Measurements from ENCODE around the gene FDCSP. TPM values are rescaled to one million over a fixed set of nuclear protein-coding genes. Genes with fewer than 3 reads are reported as not detected.
A peak's percentile ranks its signal among the peaks of the same experiment; 100 is the strongest.

The FDCSP gene
- total and polyA plus RNA-seq, 2 of the 8 experiments (the other 6 are each of a cell fraction or from before 2014, with no cell fraction given), result not detected

- Histone ChIP-seq H3K27ac (ENCODE audit: low read depth, low read length) (no peak overlapping the region), H3K14ac (ENCODE audit: insufficient read length) (no peak overlapping the region), H3K9ac (replicated peaks in 1 of 4; ENCODE audit: extremely low read depth in 1 of 4, low read depth in 3 of 4, low read length in 3 of 4) (no peak overlapping the region), H3K36me3 (ENCODE audit: control insufficient read depth in 2 of 4, insufficient read depth in 4 of 4, low read length in 3 of 4) (no peaks in the 10 kb centered on the region), H2BK20ac (ENCODE audit: low read length) (no peak overlapping the region), H3K18ac (ENCODE audit: extremely low read depth, low read length) (no peak overlapping the region), H3K4me2 (ENCODE audit: insufficient read depth in 1 of 2, low read depth in 2 of 2, low read length in 2 of 2) (no peak overlapping the region), H4K5ac (ENCODE audit: insufficient read length, low read depth, low read length) (no peak overlapping the region), H2AFZ (ENCODE audit: low read length) (no peak overlapping the region), H4K91ac (replicated peaks; ENCODE audit: insufficient read length, low read length) (no peak overlapping the region), H2BK5ac (ENCODE audit: low read depth, low read length) (no peak overlapping the region), H3K79me2 (ENCODE audit: control insufficient read depth in 1 of 2, insufficient read depth in 2 of 2, low read length in 2 of 2) (no peaks in the 10 kb centered on the region), H3K9me3 (ENCODE audit: insufficient read depth in 2 of 2, low read depth in 1 of 2, low read length in 1 of 2) (no peaks in the 10 kb centered on the region), H3K23ac (ENCODE audit: insufficient read length) (no peak overlapping the region), H3K4me1 (replicated peaks in 1 of 4; ENCODE audit: control insufficient read depth in 3 of 4, insufficient read depth in 4 of 4, low read length in 3 of 4) (no peaks in the 10 kb centered on the region), H3K23me2 (ENCODE audit: low read depth, low read length) (no peaks in the 10 kb centered on the region; the same call in 1 of the 2 replicates), H3K56ac (replicated peaks; ENCODE audit: insufficient read length, low read depth, low read length) (no peak overlapping the region), H2BK12ac (ENCODE audit: low read depth, low read length) (no peak overlapping the region), H3K27me3 (replicated peaks in 1 of 4; ENCODE audit: control insufficient read depth in 3 of 4, extremely low read depth in 1 of 4, insufficient read depth in 3 of 4, low read length in 3 of 4) (no peaks in the 10 kb centered on the region), H4K20me1 (replicated peaks in 1 of 2; ENCODE audit: control insufficient read depth in 1 of 2, insufficient read depth in 2 of 2, low read length in 2 of 2) (no peaks in the 10 kb centered on the region), H2BK120ac (replicated peaks; ENCODE audit: low read depth, low read length) (no peak overlapping the region), H3K4ac (replicated peaks; ENCODE audit: insufficient read length, low read depth, low read length) (no peak overlapping the region), H4K8ac (ENCODE audit: extremely low read depth, insufficient read depth, low read length) (no peak overlapping the region), H2BK15ac (ENCODE audit: low read length) (no peak overlapping the region), H2AK5ac (ENCODE audit: low read depth, low read length) (no peak overlapping the region), H3K79me1 (ENCODE audit: low read depth, low read length) (no peaks in the 10 kb centered on the region), H3K4me3 (ENCODE audit: extremely low read depth in 1 of 4, insufficient read depth in 2 of 4, low read depth in 3 of 4, low read length in 4 of 4) (no peak overlapping the region)
- ChIA-PET POLR2A (ENCODE audit: partially characterized antibody) (no interaction called here), CTCF (ENCODE audit: partially characterized antibody) (interaction anchor here (0.7 to 2.1 kb wide), 9 partner anchors 10 to 376 kb away, joined by 3 to 5 read pairs (median 3); no protein-coding TSS in a partner anchor)
- DNase-seq (ENCODE audit: low read depth in 1 of 2, low spot score in 2 of 2), result no peak
- 30% methylated on average over 1 of the region's 1 CpG; no CpG with 5 or more reads in 1 of the 2 experiments for WGBS, 2 experiments (ENCODE audit: extremely low coverage in 1 of 2, insufficient coverage in 1 of 2, insufficient read length in 1 of 2, insufficient replicate concordance in 2 of 2, low coverage in 1 of 2, low lambda C conversion rate in 2 of 2, missing lambda C conversion rate in 1 of 2)
- no peak for TF ChIP-seq TAF1 (IDR thresholded peaks at IDR 0.05; ENCODE audit: low read depth, low read length)
- no peak for TF ChIP-seq SIX5 (IDR thresholded peaks at IDR 0.05; ENCODE audit: low read depth, low read length)
- TF ChIP-seq, protein P1, sequence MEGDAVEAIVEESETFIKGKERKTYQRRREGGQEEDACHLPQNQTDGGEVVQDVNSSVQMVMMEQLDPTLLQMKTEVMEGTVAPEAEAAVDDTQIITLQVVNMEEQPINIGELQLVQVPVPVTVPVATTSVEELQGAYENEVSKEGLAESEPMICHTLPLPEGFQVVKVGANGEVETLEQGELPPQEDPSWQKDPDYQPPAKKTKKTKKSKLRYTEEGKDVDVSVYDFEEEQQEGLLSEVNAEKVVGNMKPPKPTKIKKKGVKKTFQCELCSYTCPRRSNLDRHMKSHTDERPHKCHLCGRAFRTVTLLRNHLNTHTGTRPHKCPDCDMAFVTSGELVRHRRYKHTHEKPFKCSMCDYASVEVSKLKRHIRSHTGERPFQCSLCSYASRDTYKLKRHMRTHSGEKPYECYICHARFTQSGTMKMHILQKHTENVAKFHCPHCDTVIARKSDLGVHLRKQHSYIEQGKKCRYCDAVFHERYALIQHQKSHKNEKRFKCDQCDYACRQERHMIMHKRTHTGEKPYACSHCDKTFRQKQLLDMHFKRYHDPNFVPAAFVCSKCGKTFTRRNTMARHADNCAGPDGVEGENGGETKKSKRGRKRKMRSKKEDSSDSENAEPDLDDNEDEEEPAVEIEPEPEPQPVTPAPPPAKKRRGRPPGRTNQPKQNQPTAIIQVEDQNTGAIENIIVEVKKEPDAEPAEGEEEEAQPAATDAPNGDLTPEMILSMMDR (IDR thresholded peaks at IDR 0.05; ENCODE audit: control extremely low read depth in 1 of 3, insufficient read depth in 1 of 3, low read depth in 1 of 3, low read length in 3 of 3), result peak in 1 of 3 experiments; percentile 15; a peak in 2 of 4 replicates
- TF ChIP-seq YY1 (IDR thresholded peaks at IDR 0.05; ENCODE audit: low read depth, low read length), result peak; percentile 88; the same call in 1 of the 2 replicates
- peak; percentile 38 to 41 for TF ChIP-seq RAD21 (IDR thresholded peaks at IDR 0.05 in 1 of 2, conservative IDR thresholded peaks at IDR 0.05 in 1 of 2; ENCODE audit: low read depth in 2 of 2, low read length in 2 of 2)
- FAIRE-seq, result peak; percentile 45
These were observed 43.8 kb downstream of the FDCSP start for GRCh38 chr4:70269674-70270073.
